ENCODE data around the gene SMURF2. TPM values are rescaled to one million over a fixed set of nuclear protein-coding genes. Genes with fewer than 3 reads are reported as not detected.
A peak's percentile ranks its signal among the peaks of the same experiment; 100 is the strongest.

SMURF2 gene
- total RNA-seq, 3 donors from 2014 or later = 27.2 to 48.3 (median 28.6) TPM

GRCh38 chr17:64499805-64500486, 162.2 kb downstream of the SMURF2 start:
- H3K27ac ChIP-seq = no peak overlapping the region
- H3K4me3 ChIP-seq = no peak overlapping the region
- H3K27me3 ChIP-seq = no peaks in the 10 kb centered on the region
- peaks cover 25% of the 10 kb centered on the region for H3K36me3 ChIP-seq
- H3K9me3 ChIP-seq = no peaks in the 10 kb centered on the region
- peaks cover 0 to 15% of the 10 kb centered on the region in 2 donors for H3K4me1 ChIP-seq
- intact Hi-C loops (cut with DNase I; ENCODE audit: low total_unique reads) = loop anchor here (10.0 kb wide), 1 partner anchor 175 kb away; no protein-coding TSS in a partner anchor
- DNase-seq (ENCODE audit: low spot score in 2 of 2) = no peak
- TF ChIP-seq CTCF (IDR thresholded peaks at IDR 0.05) (no peak), POLR2AphosphoS5 (IDR thresholded peaks at IDR 0.05) (no peak), POLR2A (IDR thresholded peaks at IDR 0.05) (no peak)

GRCh38 chr17:64498308-64499203, 163.6 kb downstream of the SMURF2 start:
- peaks cover 0 to 12% of the 10 kb centered on the region in 2 donors for H3K4me1 ChIP-seq
- no peaks in the 10 kb centered on the region for H3K9me3 ChIP-seq
- no peaks in the 10 kb centered on the region for H3K27me3 ChIP-seq
- no peak for DNase-seq (ENCODE audit: low spot score in 2 of 2)
- H3K36me3 ChIP-seq = peaks cover 23% of the 10 kb centered on the region
- peak overlapping the region in 1 of 2 donors; percentile 84 for H3K27ac ChIP-seq
- no peak overlapping the region for H3K4me3 ChIP-seq
- no peak for TF ChIP-seq POLR2A (IDR thresholded peaks at IDR 0.05)
- no peak for TF ChIP-seq CTCF (IDR thresholded peaks at IDR 0.05)
- no peak for TF ChIP-seq POLR2AphosphoS5 (IDR thresholded peaks at IDR 0.05)
- intact Hi-C loops (cut with DNase I; ENCODE audit: low total_unique reads) = no loop called here

GRCh38 chr17:64497565-64498035, 164.5 kb downstream of the SMURF2 start:
- peaks cover 0 to 5% of the 10 kb centered on the region in 2 donors for H3K4me1 ChIP-seq
- H3K27me3 ChIP-seq = no peaks in the 10 kb centered on the region
- intact Hi-C loops (cut with DNase I; ENCODE audit: low total_unique reads) = no loop called here
- H3K9me3 ChIP-seq = no peaks in the 10 kb centered on the region
- peaks cover 14% of the 10 kb centered on the region for H3K36me3 ChIP-seq
- peak overlapping the region; percentile 84 to 87 for H3K27ac ChIP-seq
- peak overlapping the region; percentile 62 to 82 (median 72) for H3K4me3 ChIP-seq
- TF ChIP-seq POLR2AphosphoS5 (IDR thresholded peaks at IDR 0.05) (no peak), CTCF (IDR thresholded peaks at IDR 0.05) (peak in 1 of 3 donors; percentile 4)
- no peak for DNase-seq (ENCODE audit: low spot score in 2 of 2)

- TF ChIP-seq CTCF (IDR thresholded peaks at IDR 0.05) (peak; percentile 34 to 58 (median 49)), POLR2AphosphoS5 (IDR thresholded peaks at IDR 0.05) (peak; percentile 76 to 79 (median 77)), POLR2A (IDR thresholded peaks at IDR 0.05) (no peak)
- H3K9me3 ChIP-seq = no peaks in the 10 kb centered on the region
- peaks cover 0 to 5% of the 10 kb centered on the region in 2 donors for H3K4me1 ChIP-seq
- no peaks in the 10 kb centered on the region for H3K27me3 ChIP-seq
- DNase-seq (ENCODE audit: low spot score in 2 of 2) = peak; percentile 86 to 87
- peak within 1 kb of the TSS; percentile 84 to 87 for H3K27ac ChIP-seq
- intact Hi-C loops (cut with DNase I; ENCODE audit: low total_unique reads) = no loop called here
- peak within 1 kb of the TSS; percentile 62 to 82 (median 72) for H3K4me3 ChIP-seq
- peaks cover 7% of the 10 kb centered on the region for H3K36me3 ChIP-seq
These were observed 165.1 kb downstream of the SMURF2 start, which contains the start of gene POLG2 for GRCh38 chr17:64496786-64497564. Gene POLG2 (minus strand): TSS chr17:64497054. CDS start chr17:64496968, 86 bp downstream.

Measured in breast epithelium (tissue), 4 donors.